GM12874 (cell line): ENCODE results near the gene PDE4D.

Experiments
- TF ChIP-seq, protein P1 (sequence below): IDR thresholded peaks from 2 replicates; pipeline ENCODE4 v1.5.1; 2011; ENCODE audit warnings: low read depth, mild to moderate bottlenecking, control low read depth, low read length, moderate library complexity; ENCODE audit not compliant: insufficient read depth

PDE4D gene

DNA sequence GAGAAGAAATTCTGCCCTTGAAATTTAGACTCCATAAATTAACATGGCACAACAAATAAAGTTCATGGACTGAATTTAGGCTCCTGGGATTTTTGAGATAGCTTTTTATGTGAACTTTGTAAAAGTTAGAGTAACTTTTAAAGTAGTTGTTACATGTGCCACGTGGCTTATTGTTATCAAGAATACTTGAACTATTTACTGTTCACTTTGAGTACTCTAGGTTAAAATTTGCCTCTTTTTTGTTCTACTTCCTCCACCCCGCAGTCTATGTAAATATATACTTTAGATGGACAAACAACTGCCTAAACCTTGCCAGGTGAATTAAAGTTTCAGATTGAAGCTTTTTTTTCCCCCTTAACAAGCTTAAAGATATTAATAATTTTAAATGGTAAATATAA, 852.7 kb downstream of the PDE4D start:
- TF ChIP-seq, protein P1, sequence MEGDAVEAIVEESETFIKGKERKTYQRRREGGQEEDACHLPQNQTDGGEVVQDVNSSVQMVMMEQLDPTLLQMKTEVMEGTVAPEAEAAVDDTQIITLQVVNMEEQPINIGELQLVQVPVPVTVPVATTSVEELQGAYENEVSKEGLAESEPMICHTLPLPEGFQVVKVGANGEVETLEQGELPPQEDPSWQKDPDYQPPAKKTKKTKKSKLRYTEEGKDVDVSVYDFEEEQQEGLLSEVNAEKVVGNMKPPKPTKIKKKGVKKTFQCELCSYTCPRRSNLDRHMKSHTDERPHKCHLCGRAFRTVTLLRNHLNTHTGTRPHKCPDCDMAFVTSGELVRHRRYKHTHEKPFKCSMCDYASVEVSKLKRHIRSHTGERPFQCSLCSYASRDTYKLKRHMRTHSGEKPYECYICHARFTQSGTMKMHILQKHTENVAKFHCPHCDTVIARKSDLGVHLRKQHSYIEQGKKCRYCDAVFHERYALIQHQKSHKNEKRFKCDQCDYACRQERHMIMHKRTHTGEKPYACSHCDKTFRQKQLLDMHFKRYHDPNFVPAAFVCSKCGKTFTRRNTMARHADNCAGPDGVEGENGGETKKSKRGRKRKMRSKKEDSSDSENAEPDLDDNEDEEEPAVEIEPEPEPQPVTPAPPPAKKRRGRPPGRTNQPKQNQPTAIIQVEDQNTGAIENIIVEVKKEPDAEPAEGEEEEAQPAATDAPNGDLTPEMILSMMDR = no peak

GRCh38 chr5:59040024-59040803, 853.3 kb downstream of the PDE4D start:
- TF ChIP-seq, protein P1 = no peak

DNA sequence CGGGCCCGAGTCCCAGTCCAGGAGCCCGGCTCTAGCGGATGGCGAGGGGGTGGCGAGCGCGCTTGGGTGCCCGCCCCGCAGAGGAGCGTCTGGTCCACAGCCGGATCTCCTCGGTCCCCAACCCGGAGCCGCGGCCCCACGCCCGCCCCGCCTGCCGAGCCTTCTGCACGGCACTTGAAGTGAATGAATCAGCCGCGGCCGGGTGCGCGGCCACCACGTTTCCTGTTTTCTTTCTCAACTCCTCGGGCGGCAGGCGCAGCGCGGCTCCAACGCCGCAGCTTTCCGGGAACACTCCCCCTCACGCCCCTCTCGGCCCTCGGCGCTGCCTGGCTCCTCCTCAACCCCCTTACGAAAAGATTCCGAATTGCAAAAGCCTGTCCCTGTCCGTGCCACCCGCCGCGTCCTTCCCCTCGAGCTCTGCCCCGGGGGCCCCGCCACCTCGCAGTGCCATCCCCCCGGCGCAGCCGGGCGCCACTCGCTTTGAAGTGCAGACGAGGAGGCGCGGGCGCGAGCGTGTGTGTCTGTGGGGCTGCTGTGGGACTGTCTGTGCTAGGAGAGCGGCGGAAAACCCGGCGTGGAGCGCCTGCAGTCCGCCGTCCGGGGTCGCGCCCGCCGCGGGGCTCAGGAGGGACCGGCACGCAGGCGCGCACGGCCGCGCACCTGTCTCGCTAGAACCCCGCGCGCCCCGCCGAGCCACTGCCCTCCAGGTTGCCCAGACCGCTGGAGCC, 854.1 kb downstream of the PDE4D start:
- TF ChIP-seq, protein P1 = no peak

GRCh38 chr5:59038798-59039295, 854.7 kb downstream of the PDE4D start:
- TF ChIP-seq, protein P1 = no peak

DNA sequence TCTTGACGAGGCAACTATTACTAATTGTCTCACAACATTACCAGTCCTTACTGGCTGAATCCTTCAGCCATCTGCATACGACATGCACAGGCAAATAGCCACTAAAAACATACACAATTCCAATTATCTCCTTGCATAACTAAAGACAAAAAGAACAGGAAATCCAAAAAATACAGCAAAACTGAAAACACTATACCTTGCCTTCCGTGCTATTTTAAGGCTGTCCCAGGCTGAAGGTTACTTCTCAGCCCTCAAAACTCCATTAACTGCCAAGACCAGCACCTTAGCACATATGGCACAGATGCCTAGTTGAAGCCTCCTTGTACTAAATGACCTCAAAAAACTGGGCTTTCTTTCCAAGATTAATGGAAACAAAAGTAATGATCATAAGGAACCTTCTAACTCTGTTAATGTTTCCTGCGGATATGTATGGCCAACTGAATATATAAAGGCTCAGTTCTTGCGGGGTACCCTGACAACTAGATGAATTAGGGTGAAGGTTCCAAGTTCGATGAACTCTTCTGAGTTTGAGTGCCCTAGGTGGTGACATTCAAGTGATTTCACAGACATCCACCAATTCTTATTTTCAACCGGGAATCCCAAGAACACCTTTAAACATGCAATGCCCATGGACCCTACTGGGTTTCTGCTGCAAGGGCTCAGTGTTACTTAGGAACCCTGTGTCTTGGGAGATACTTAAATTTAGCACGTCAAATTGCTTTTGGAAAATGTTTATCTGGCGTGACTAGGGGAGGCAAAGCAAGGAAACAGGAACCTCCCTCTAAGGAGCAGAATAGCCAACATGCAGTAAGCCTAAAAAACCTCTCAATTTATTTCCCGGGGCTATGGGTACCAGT, 855.4 kb downstream of the PDE4D start:
- TF ChIP-seq, protein P1 = no peak

DNA sequence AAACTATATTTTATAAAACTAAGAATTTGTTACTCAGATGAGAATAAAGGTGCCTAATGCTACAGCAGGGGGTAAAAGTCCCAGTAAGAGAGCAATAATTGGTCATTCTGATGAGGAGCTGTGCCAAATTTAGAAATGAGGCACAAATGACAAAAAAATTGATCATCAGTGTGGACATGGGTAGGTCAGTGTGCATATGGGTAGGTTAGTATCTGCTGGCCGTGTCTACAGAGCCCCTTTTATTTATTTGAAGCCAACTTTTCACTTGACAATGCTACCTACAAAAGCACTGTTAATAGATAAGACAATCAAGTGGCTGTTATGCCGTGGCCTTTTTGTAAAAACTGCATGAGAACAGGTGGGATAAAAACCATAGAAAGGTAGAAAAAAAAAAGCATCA, 856.1 kb downstream of the PDE4D start:
- TF ChIP-seq, protein P1 = no peak

- TF ChIP-seq, protein P1 = no peak
Measured at GRCh38 chr5:59037041-59037440, 856.5 kb downstream of the PDE4D start.
